Gastrocnemius medialis (tissue), 4 donors: Measurements from ENCODE around the gene RHOB. TPM values are rescaled to one million over a fixed set of nuclear protein-coding genes. Genes with fewer than 3 reads are reported as not detected.

Experiments
- ATAC-seq, 2 donors: fragments of 150-250 bp; one replicate each; pipeline ENCODE4 v1.9.1; 2016
- DNase-seq, 2 donors: peaks; one replicate each; pipeline ENCODE4 v3.0.0-alpha.2; 2019
- H3K27ac ChIP-seq, 4 donors: fragments of 200-600 bp; sonication (generic); 1 replicate in 1 of 4; 2 replicates in 3 of 4; pipeline ENCODE4 v1.5.1; 2016 to 2018; ENCODE audit warnings: mild to moderate bottlenecking in 2 of 4, moderate library complexity in 1 of 4
- H3K27me3 ChIP-seq, 3 donors: fragments of 200-600 bp; sonication (generic) in 2 of 3; 1 replicate in 1 of 3; 2 replicates in 2 of 3; pipeline versions ENCODE4 v1.5.1 to v1.6.0; 2016 to 2019; ENCODE audit warnings: mild to moderate bottlenecking in 1 of 3, moderate library complexity in 1 of 3
- H3K36me3 ChIP-seq, 2 donors: fragments of 200-600 bp; sonication (generic) in 1 of 2; one replicate each; pipeline ENCODE4 v1.5.1; 2017 to 2018
- H3K4me1 ChIP-seq, 2 donors: fragments of 200-600 bp; sonication (generic) in 1 of 2; one replicate each; pipeline ENCODE4 v1.5.1; 2016 to 2017; ENCODE audit warnings: mild to moderate bottlenecking in 2 of 2
- H3K4me3 ChIP-seq, 4 donors: fragments of 200-600 bp; sonication (generic) in 3 of 4; 1 replicate in 1 of 4; 2 replicates in 3 of 4; pipeline ENCODE4 v1.5.1; 2016 to 2019; ENCODE audit warnings: mild to moderate bottlenecking in 2 of 4
- H3K9me3 ChIP-seq, 3 donors: fragments of 200-600 bp; sonication (generic) in 2 of 3; 1 replicate in 1 of 3; 2 replicates in 2 of 3; pipeline ENCODE4 v1.5.1; 2016 to 2019
- CTCF ChIP-seq, 5 experiments: fragments of 450-650 bp in 3 of 5; fragments of 200-600 bp in 2 of 5; sonication (generic) in 2 of 5; IDR thresholded peaks in 4 of 5; conservative IDR thresholded peaks in 1 of 5; 1 replicate in 4 of 5; 2 replicates in 1 of 5; pipeline ENCODE4 v1.5.1; 2016 to 2019; ENCODE audit warnings: antibody characterized with exemption in 5 of 5, mild to moderate bottlenecking in 3 of 5, moderate library complexity in 3 of 5
- POLR2A ChIP-seq, 2 donors: fragments of 450-650 bp; IDR thresholded peaks; one replicate each; pipeline ENCODE4 v1.6.1; 2017; ENCODE audit warnings: antibody characterized with exemption in 2 of 2, mild to moderate bottlenecking in 2 of 2, moderate library complexity in 2 of 2
- in situ Hi-C, 4 donors: fragments of 200-750 bp; cut with MboI; loops; one replicate each; pipeline versions ENCODE4 v1.15.0 to v1.8.0; 2017; ENCODE audit warnings: low sequenced_read_pairs in 4 of 4
- intact Hi-C: fragments of 100-400 bp; cut with DNase I; formaldehyde crosslinking; loops from one replicate; pipeline ENCODE4 v1.15.1; 2023; ENCODE audit warnings: low total_unique reads
- total RNA-seq, 4 donors: library from RNA; depleted of rRNA; stranded (reverse); fragments of >200 nt; gene quantifications; one replicate each; pipeline versions ENCODE4 v1.1.0 to v1.2.3, GENCODE V29; 2016

The RHOB gene
- total RNA-seq = 1,000 to 10,000 TPM in 2 of 4 donors, 100 to 1,000 TPM in 2; 696 to 1,267 (median 1,094) TPM

GRCh38 chr2:20446917-20447436 is at the start of gene RHOB:
RHOB (plus strand) TSS chr2:20447074; CDS start chr2:20447466, 392 bp downstream.
- Histone ChIP-seq H3K27me3 (no peaks in the 10 kb centered on the region), H3K27ac (peak within 1 kb of the TSS; percentile 87 to 96 (median 91)), H3K4me3 (peak within 1 kb of the TSS; percentile 86 to 99 (median 94)), H3K36me3 (peaks cover 0 to 20% of the 10 kb centered on the region in 2 donors), H3K9me3 (no peaks in the 10 kb centered on the region), H3K4me1 (peaks cover 19 to 20% of the 10 kb centered on the region in 2 donors)
- ATAC-seq (peak; percentile 73 to 84), DNase-seq (peak; percentile 97 to 99)
- TF ChIP-seq POLR2A (IDR thresholded peaks at IDR 0.05) = peak; percentile 100
- peak in 1 of 5 experiments; percentile 4 for TF ChIP-seq CTCF (IDR thresholded peaks at IDR 0.05 in 4 of 5, conservative IDR thresholded peaks at IDR 0.05 in 1 of 5)
- intact Hi-C loops = loop anchor here (1.0 to 5.0 kb wide), 3 partner anchors 91 to 1400 kb away; no protein-coding TSS in a partner anchor
- in situ Hi-C loops = loop anchor here in 2 of 4 donors (10.0 to 25.0 kb wide), 2 partner anchors 98 to 515 kb away; no protein-coding TSS in a partner anchor

- H3K4me3 ChIP-seq = no peak overlapping the region
- no peaks in the 10 kb centered on the region for H3K4me1 ChIP-seq
- TF ChIP-seq POLR2A (IDR thresholded peaks at IDR 0.05) (no peak), CTCF (IDR thresholded peaks at IDR 0.05 in 4 of 5, conservative IDR thresholded peaks at IDR 0.05 in 1 of 5) (no peak)
- ATAC-seq (no peak), DNase-seq (no peak)
- intact Hi-C loops (loop anchor here (5.0 kb wide), 2 partner anchors 34 to 244 kb away; no protein-coding TSS in a partner anchor), in situ Hi-C loops (no loop called here)
- no peaks in the 10 kb centered on the region for H3K36me3 ChIP-seq
- H3K27me3 ChIP-seq = no peaks in the 10 kb centered on the region
- H3K27ac ChIP-seq = no peak overlapping the region
- H3K9me3 ChIP-seq = no peaks in the 10 kb centered on the region
Measured at GRCh38 chr2:20397811-20398447, 48.9 kb upstream of the RHOB start.

- in situ Hi-C loops = no loop called here
- no peak overlapping the region for H3K4me3 ChIP-seq
- no peak for TF ChIP-seq POLR2A (IDR thresholded peaks at IDR 0.05)
- TF ChIP-seq CTCF (IDR thresholded peaks at IDR 0.05 in 4 of 5, conservative IDR thresholded peaks at IDR 0.05 in 1 of 5) = no peak
- H3K36me3 ChIP-seq = no peaks in the 10 kb centered on the region
- DNase-seq = no peak
- ATAC-seq = no peak
- no peaks in the 10 kb centered on the region for H3K27me3 ChIP-seq
- no peaks in the 10 kb centered on the region for H3K4me1 ChIP-seq
- H3K9me3 ChIP-seq = no peaks in the 10 kb centered on the region
- H3K27ac ChIP-seq = no peak overlapping the region
- intact Hi-C loops = loop anchor here (5.0 kb wide), 2 partner anchors 33 to 243 kb away; no protein-coding TSS in a partner anchor
Measured at GRCh38 chr2:20398956-20399567, 47.8 kb upstream of the RHOB start.

- in situ Hi-C loops = no loop called here
- Histone ChIP-seq H3K9me3 (no peaks in the 10 kb centered on the region), H3K27ac (no peak overlapping the region), H3K36me3 (no peaks in the 10 kb centered on the region), H3K4me3 (no peak overlapping the region), H3K4me1 (no peaks in the 10 kb centered on the region), H3K27me3 (no peaks in the 10 kb centered on the region)
- TF ChIP-seq CTCF (IDR thresholded peaks at IDR 0.05 in 4 of 5, conservative IDR thresholded peaks at IDR 0.05 in 1 of 5) (no peak), POLR2A (IDR thresholded peaks at IDR 0.05) (no peak)
- ATAC-seq (no peak), DNase-seq (no peak)
- intact Hi-C loops = no loop called here
Measured at GRCh38 chr2:20400306-20400705, 46.6 kb upstream of the RHOB start.
